Stimulated activated naive CD8-positive, alpha-beta T cell treated with anti-CD3 and anti-CD28 coated beads, Interleukin-15, Interleukin-2, amounts not matched to agents 100 ng/mL and 50 ng/mL, for 24 hours (primary cell): ENCODE measurements around the gene PNPLA7.
"Not testable (repeated sequence)": the region's sequence is repeated elsewhere in the genome, so short reads cannot be mapped to it uniquely, and the experiment has no call there.

Experiments used
- H3K27ac Mint-ChIP-seq: one replicate; pipeline ENCODE4 v1.8.0; 2021; ENCODE audit warnings: mild to moderate bottlenecking, mixed read lengths
- H3K27me3 Mint-ChIP-seq: one replicate; pipeline ENCODE4 v1.8.0; 2021; ENCODE audit warnings: mixed read lengths
- H3K36me3 Mint-ChIP-seq: one replicate; pipeline ENCODE4 v1.8.0; 2021; ENCODE audit warnings: low read depth, mixed read lengths
- H3K4me1 Mint-ChIP-seq: one replicate; pipeline ENCODE4 v1.8.0; 2021; ENCODE audit warnings: low read depth, mixed read lengths
- H3K4me3 Mint-ChIP-seq: one replicate; pipeline ENCODE4 v1.8.0; 2021; ENCODE audit warnings: mild to moderate bottlenecking, mixed read lengths
- H3K9me3 Mint-ChIP-seq: one replicate; pipeline ENCODE4 v1.8.0; 2021; ENCODE audit warnings: mixed read lengths

The PNPLA7 gene

DNA sequence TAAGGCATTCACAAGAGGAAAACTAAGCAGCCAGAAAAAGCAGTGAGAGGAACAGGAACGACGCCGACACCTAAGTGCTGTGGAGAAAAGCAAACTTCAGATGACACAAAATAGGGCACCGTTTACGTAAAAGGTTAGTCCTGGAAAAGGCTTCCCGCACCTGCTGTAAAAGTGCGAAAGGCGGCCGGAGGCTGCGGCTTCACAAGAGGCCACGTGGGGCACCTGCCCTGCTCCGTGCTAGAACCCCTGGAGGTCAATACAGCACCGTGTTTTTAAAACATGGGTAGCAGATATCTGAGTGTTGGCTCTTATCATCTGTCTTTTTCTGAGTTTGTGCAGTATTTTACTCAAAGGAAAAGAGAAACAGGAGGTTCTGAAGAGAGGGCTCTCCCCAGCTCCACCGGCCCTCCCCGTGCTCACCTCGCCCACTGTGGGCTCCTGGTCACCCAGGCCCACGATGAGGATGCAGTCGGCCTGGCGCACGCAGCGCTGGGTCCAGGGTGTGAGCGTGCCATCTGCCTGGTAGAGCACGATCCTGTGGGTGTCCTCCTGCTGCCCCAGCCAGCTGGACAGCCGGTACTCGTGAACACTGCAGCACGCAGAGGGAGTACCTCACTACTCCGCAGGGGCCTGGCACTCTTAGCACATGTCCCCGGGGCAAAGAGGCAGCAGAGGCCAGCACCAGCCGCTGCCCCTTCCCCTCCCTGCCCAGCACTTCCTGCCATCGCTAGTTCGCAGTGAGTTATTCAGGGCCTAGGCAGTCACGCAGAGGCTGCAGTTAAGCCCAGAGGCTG, 70.1 kb downstream of the PNPLA7 start:
- H3K4me3 Mint-ChIP-seq = no peak overlapping the region
- peaks cover 16% of the 10 kb centered on the region for H3K4me1 Mint-ChIP-seq
- H3K9me3 Mint-ChIP-seq = peaks cover 8% of the 10 kb centered on the region
- no peaks in the 10 kb centered on the region for H3K27me3 Mint-ChIP-seq
- H3K27ac Mint-ChIP-seq = no peak overlapping the region
- peaks cover 6% of the 10 kb centered on the region for H3K36me3 Mint-ChIP-seq

DNA sequence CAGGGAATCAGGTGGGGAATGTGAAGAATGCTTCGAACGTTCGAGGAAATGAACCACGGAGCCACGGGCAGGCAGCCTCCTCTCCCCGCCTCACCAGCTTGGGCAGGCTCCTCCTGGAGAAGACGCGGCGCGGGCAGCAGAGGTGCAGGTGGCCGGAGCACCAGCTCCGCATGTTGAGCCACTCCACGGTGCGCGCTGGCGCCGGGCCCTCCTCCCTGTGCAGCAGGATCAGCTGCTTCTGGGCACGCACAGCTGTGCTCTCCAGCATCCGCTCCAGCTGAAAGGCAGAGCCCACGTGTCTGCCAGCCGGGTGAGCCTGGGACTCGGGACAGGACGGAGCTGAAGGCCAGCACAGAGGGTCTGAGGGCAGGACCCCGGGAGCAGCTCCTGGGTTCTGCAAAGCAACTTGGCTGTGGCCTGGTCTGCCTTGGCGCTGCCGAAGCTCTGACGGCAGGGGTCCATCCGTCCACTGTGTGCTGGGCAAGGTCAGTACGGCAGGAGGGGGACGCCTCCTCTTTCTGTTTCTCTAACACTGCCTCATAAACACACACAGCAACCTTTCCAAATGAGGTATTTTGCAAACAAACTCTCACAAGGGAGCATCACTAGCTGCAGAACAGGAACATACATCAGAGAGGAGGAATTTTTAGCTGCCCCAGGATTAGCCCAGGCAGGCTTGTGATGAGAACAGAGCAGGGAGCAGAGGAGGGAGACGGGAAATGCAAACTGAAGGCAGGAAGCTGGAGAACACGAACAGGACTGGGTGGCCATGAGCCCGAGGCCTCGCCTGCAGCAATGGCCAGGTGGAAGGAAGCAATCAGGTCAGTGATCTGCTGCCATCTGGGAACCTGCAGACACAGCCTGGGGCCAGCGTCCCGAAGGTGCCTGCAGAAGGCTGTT, 71.0 kb downstream of the PNPLA7 start:
- Mint-ChIP-seq H3K4me1 (peaks cover 16% of the 10 kb centered on the region), H3K9me3 (peaks cover 12% of the 10 kb centered on the region), H3K4me3 (no peak overlapping the region), H3K27me3 (no peaks in the 10 kb centered on the region), H3K27ac (no peak overlapping the region), H3K36me3 (peaks cover 9% of the 10 kb centered on the region)

DNA sequence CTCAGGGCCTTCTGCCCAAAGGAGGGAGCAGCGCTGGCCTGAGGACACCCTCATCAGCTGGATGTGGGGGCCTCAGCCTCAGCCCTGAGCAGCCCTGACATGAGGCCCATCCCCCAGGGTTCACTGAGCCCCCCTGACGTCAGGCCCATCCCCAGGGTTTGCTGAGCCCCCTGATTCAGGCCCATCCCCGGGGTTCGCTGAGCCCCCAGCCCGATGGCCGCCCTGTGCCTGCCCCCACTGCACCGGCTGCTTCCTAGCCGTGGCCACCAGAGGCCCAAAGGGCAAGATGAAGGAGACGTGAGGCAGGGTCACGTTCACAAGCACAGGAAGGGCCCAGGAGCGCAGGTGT, 71.6 kb downstream of the PNPLA7 start:
- Mint-ChIP-seq H3K27me3 (no peaks in the 10 kb centered on the region), H3K4me1 (peaks cover 16% of the 10 kb centered on the region), H3K36me3 (peaks cover 10% of the 10 kb centered on the region), H3K4me3 (no peak overlapping the region), H3K27ac (no peak overlapping the region), H3K9me3 (peaks cover 14% of the 10 kb centered on the region)

DNA sequence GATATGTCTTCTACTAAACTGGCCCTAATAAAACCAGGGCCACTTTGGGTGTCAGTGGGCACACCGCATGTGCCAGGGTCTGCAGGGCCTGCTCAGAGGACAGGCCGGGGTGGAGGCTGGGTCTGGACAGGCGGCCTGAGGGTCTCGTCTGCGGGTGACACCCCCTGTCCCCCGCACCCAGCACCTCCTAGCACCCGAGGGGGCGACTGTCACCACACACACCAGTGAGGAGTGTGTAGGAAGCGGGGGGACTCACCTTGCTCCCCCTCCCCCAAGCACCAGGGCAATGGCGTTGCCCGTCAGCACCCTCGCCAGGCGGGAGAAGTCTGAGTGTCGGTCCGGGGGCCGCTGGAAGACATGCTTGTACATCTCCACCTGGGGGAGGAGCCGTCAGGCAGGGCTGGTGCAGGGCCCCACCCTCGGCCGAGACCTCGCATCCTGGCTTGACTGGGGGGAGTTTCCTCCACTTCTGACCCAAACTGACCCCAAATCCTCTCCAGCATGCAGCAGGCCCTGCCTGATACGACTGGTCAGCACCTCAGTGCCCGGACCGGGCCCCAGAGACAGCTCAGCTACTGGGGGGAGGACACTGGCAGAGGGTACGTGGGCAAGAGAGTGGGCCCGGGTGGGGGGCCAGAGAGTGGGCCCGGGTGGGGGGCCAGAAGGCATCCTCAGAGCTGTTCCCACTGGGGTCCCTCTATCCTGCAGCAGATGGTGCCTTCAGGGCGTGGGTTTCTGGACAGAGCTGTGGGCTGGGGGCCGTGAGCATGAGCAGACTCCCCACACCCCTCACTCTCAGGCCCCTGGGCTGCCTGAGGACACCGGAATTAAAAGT, 72.2 kb downstream of the PNPLA7 start:
- Mint-ChIP-seq H3K27ac (no peak overlapping the region), H3K9me3 (peaks cover 18% of the 10 kb centered on the region), H3K27me3 (no peaks in the 10 kb centered on the region), H3K4me1 (peaks cover 16% of the 10 kb centered on the region), H3K36me3 (peaks cover 10% of the 10 kb centered on the region), H3K4me3 (no peak overlapping the region)

DNA sequence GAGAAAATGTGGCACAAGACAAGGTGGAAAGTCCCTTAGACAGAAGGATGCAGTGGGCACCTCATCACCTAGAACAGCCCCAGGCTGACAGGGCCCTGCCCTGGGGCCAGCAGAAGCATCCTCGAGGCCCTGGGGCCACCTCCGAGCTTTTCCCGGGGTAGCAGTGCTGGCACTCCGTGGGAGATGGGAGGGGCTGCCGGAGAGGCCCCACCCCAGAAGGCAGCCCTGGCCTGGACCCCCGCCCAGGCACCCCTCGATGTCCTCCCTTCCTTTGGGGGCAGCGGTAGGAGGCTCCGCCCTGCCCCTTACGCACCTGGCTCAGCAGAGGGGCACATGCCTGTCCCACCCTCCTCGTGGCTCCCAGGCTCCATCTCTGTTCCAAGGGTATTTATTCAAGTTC, 73.3 kb downstream of the PNPLA7 start:
- Mint-ChIP-seq H3K4me3 (no peak overlapping the region), H3K27ac (no peak overlapping the region), H3K9me3 (peaks cover 21% of the 10 kb centered on the region), H3K4me1 (peaks cover 6% of the 10 kb centered on the region), H3K27me3 (no peaks in the 10 kb centered on the region), H3K36me3 (peaks cover 10% of the 10 kb centered on the region)

DNA sequence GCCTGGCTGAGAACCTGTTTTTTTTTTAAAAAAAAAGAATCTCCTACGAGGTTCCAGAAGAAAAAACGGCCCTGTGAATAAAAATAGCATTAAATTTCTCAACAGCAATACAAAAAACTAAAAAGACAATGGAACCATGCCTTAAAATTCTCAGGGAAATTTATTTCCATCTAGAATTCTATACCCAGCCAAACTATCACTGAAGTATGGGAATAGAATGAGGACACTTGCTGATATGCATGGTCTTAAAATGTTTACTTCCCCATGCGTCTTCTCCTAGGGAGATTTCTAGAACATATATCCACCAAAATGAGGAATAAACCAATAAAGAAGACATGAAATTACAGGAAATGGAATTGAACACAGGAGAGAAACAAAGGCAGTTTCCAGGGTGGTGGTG, 74.5 kb downstream of the PNPLA7 start:
- Mint-ChIP-seq H3K27me3 (no peaks in the 10 kb centered on the region), H3K4me3 (no peak overlapping the region), H3K36me3 (peaks cover 10% of the 10 kb centered on the region), H3K4me1 (peaks cover 3% of the 10 kb centered on the region), H3K27ac (no peak overlapping the region), H3K9me3 (peaks cover 21% of the 10 kb centered on the region)

DNA sequence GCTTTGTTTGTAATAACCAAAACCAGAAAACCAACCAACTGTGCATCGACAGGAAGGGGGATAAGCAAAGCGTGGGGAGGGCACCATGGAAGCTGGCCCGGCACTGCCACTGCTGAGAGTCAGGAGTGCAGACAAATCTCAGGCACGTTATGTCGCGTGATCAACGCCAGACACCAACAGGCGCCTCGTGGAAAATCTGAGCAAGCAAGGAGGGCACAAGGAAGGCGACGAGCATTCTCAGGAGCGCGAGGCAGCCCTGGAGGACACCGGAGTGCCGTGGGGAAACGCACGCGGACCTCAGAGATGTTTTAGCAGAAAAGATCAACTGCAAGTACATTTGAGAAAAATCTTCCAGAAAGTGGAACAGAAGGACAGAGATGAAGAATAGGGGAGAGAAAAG, 75.9 kb downstream of the PNPLA7 start:
- Mint-ChIP-seq H3K4me3 (no peak overlapping the region), H3K9me3 (peaks cover 21% of the 10 kb centered on the region), H3K27me3 (peaks cover 5% of the 10 kb centered on the region), H3K27ac (no peak overlapping the region), H3K4me1 (peaks cover 7% of the 10 kb centered on the region), H3K36me3 (peaks cover 10% of the 10 kb centered on the region)

DNA sequence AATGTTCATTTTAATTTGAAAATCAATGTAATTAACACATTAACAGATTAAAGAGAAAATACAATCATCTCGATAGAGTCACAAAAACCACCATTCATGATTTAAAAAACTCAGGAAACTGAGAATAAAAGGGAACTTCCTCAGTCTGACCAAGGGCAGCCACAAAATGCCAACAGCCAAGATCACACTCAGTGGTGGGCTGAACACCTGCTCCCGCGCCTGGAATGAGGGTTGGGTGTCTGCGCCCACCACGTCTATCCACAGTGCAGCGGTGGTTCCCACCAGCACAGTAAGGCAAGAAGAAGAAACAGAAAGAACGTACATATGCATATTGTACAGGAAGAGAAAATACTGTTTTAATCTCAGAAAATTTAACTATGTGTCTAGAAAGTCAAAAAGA, 79.4 kb downstream of the PNPLA7 start:
- Mint-ChIP-seq H3K9me3 (peaks cover 15% of the 10 kb centered on the region), H3K4me3 (peak overlapping the region; percentile 8), H3K27ac (no peak overlapping the region), H3K36me3 (peaks cover 7% of the 10 kb centered on the region), H3K4me1 (peaks cover 7% of the 10 kb centered on the region), H3K27me3 (peaks cover 9% of the 10 kb centered on the region)

DNA sequence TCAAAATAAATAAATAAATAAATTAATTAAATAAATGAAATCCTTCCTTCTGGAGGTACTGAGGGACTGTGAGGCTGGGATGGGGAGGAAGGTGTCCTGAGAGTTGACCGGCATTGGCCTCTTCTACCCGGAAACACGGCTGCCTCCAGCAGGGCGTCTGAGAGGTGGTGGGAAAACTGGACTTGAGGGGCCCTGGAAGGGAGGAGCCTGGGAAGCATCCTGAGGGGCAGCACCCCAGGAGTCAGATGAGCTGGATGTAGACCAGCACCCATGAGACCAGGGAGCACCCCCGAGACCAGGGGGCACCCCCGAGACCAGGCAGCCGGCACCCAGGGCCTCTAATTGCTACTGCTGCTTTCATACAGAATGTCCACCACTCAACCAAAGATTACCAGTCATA, 82.3 kb downstream of the PNPLA7 start:
- H3K36me3 Mint-ChIP-seq = no peaks in the 10 kb centered on the region
- peaks cover 9% of the 10 kb centered on the region for H3K27me3 Mint-ChIP-seq
- no peak overlapping the region for H3K4me3 Mint-ChIP-seq
- no peak overlapping the region for H3K27ac Mint-ChIP-seq
- peaks cover 2% of the 10 kb centered on the region for H3K9me3 Mint-ChIP-seq
- peaks cover 7% of the 10 kb centered on the region for H3K4me1 Mint-ChIP-seq

DNA sequence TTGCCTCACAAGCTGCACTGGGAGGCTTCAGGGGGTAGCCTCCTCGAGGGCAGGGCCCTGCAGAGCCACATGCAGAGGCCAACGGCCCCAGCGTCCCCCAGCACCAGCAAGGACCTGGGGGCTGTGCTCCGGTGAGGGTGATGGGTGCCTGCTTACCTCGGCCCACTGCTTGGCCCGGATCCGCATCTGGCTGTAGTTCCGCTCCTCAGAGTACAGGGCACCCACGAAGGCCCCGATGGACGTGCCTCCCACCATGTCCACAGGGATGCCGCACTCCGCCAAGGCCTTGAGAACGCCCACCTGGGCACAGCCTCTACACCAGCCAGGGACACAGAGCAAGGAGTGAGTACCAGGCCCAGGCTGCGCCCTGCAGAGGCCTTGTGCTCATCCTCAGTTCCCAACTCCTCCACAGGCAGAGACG, 83.0 kb downstream of the PNPLA7 start:
- Mint-ChIP-seq H3K9me3 (no peaks in the 10 kb centered on the region), H3K4me1 (peaks cover 8% of the 10 kb centered on the region), H3K27ac (no peak overlapping the region), H3K4me3 (no peak overlapping the region), H3K27me3 (peaks cover 9% of the 10 kb centered on the region), H3K36me3 (no peaks in the 10 kb centered on the region)

DNA sequence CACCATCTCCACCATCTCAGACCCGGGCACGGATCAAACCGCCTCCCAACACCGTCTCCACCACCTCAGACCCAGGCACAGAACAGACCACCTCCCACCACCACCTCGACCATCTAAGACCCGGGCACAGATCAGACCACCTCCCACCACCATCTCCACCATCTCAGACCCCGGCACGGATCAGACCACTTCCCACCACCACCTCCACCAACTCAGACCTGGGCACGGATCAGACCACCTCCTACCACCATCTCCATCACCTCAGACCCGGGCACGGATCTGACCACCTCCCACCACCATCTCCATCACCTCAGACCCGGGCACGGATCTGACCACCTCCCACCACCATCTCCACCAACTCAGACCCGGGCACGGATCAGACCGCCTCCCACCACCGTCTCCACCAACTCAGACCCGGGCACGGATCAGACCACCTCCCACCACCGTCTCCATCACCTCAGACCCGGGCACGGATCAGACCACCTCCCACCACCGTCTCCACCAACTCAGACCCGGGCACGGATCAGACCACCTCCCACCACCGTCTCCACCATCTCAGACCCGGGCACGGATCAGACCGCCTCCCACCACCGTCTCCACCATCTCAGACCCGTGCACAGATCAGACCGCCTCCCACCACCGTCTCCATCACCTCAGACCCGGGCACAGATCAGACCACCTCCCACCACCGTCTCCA, 83.7 kb downstream of the PNPLA7 start:
- H3K27ac Mint-ChIP-seq, H3K27me3 Mint-ChIP-seq, H3K9me3 Mint-ChIP-seq, H3K36me3 Mint-ChIP-seq, H3K4me3 Mint-ChIP-seq: not testable (repeated sequence)
- H3K4me1 Mint-ChIP-seq = peaks cover 13% of the 10 kb centered on the region

DNA sequence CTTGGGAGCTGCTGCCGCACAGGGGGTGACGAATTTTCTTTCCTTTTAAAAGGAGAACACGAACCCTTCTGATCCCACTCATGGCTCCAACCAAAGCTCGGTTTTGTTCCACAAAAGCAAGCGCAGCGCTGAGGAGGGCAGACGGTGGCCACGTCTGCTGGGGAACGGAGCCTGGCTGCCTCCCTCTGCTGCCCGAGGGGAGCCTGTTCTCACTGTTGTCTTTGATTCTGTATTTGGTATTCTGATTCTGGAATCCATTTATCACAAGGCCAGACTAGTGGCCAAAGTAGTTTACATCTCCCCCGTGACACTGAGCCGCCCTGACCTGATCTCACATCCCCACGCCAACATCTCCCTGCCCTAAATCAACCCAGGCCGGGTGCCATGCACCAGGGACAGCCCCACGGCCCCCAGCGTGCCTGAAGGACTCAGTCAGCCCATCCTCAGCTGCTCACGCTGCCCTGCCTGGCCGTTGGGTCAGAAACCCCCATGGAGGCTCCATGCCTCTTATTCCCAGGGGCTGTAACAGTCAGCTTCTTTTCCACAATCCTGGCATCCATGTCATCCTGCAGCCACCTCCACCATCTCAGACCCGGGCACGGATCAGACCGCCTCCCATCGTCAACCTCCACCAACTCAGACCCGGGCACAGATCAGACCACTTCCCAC, 84.3 kb downstream of the PNPLA7 start:
- H3K9me3 Mint-ChIP-seq = no peaks in the 10 kb centered on the region
- H3K4me3 Mint-ChIP-seq = no peak overlapping the region
- no peaks in the 10 kb centered on the region for H3K36me3 Mint-ChIP-seq
- H3K27ac Mint-ChIP-seq = no peak overlapping the region
- peaks cover 18% of the 10 kb centered on the region for H3K4me1 Mint-ChIP-seq
- peaks cover 9% of the 10 kb centered on the region for H3K27me3 Mint-ChIP-seq

DNA sequence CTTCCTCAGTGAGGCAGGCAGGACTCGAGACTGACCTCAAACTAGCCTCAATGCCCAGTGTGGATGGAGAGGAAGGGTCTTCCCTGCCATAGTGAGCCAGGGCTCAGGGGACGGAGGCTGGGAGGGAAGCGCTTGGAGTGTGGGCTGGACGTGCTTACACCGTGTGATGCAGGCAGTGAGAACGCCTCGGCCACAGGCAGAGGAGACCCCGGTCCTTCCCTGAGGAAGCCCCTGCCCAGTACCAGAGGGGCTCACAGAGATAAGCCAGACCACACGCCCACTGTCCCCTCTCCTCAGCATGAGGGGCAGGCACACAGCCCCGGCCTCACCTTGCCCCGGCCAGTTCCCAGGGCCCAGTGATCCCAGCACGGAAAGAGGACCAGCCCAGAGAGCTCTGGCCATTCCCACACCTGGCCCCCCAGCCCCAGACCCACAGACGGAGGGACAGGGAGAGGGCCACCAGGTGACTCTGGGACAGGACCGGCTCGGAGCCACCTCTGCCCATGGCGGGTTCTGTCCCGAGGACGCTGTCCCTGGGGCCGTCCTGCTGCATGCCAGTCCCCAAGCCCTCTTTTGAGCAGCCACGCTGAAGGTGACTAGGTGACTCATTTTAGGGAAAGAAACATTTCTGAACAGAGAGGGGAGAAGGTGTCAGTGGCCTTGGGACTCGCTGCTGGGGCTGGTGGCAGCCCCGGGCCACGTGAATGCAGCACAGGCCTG, 85.0 kb downstream of the PNPLA7 start:
- H3K4me1 Mint-ChIP-seq = peaks cover 13% of the 10 kb centered on the region
- no peak overlapping the region for H3K27ac Mint-ChIP-seq
- H3K27me3 Mint-ChIP-seq = peaks cover 9% of the 10 kb centered on the region
- H3K36me3 Mint-ChIP-seq = no peaks in the 10 kb centered on the region
- no peak overlapping the region for H3K4me3 Mint-ChIP-seq
- H3K9me3 Mint-ChIP-seq = no peaks in the 10 kb centered on the region
